SW480 (cell line): Measurements from ENCODE around the gene CALM3.
"Not testable (repeated sequence)": the region's sequence is repeated elsewhere in the genome, so short reads cannot be mapped to it uniquely, and the experiment has no call there.

Experiments
- DNase-seq: peaks from one replicate; pipeline ENCODE4 v3.0.0-alpha.2; 2016; ENCODE audit warnings: low spot score

The CALM3 gene

DNA sequence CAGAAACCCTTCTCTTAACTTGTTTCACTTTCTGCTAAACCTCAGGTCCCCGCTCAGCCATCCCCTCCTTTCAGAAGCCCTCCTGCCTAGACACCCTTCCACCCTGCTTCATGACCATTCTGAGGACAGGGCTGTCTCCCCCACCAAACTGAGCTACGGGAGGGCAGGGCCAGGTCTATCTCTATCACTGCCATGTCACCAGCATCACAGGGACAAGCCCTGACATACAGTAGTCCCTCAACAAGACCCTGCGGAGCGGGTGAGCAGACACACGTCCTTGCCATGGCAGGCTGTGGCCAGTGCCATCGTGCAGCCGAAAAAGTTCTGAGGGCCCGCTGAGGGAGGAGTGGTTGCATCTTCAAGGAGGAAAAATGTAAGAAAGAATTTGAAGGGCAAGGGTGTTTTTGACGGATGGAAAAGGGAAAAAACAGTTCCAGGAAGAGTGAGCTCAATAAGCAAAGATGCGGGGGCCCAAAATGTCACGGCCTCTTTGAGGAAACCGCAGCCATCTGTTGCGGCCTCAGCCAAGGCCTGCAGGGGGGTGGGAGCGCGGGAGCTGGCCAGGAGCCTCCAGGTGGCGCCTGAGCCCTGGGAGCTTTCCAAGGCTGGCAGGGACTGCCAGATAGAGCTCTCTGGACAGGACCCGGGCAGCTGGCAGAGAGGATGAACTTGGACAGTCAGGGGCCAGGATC is 15.6 kb downstream of the CALM3 start:
- DNase-seq: peak; percentile 70

DNA sequence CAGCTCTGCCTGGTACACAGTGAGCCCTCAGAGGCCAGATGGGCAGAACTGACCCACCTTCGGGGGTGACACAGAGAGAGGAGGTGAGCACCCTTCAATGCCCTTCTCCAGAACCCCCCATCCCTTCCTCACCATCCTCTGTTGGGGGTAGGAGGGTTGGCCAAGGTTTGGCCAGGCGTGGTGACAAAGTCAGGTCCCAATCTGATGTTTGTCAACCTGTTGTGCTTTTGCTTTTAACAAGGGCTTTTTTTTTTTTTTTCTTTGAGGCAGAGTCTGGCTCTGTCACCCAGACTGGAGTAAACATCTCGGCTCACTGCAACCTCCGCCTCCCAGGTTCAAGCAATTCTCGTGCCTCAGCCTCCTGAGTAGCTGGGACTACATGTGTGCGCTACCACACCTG is 16.5 kb downstream of the CALM3 start:
- DNase-seq: no peak

DNA sequence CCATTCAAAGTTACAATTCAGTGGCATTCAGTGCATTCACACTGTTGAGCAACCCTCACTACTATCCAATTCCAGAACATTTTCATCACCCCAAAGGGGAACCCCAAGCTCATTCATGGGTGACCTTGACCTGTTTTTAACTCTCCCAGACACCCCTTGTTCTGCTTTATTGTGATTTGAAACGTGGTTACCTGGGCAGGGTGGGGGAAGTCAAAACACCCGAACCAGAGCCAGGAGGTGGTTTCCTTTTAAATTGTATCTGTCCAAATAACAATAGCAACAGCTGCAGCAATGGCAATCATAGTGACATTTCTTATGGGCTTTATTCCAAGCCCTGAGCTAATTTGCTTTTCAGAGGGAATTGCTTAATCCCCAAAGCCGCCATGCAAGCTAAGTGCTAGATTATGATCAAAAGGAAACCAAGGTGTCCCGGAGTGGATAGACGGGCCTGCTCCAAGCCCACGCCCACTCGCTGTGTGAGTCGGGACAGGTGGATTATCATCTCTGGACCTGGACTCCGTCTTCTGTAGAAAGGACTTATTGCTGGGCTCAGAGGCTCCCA is 17.6 kb downstream of the CALM3 start:
- DNase-seq: no peak

DNA sequence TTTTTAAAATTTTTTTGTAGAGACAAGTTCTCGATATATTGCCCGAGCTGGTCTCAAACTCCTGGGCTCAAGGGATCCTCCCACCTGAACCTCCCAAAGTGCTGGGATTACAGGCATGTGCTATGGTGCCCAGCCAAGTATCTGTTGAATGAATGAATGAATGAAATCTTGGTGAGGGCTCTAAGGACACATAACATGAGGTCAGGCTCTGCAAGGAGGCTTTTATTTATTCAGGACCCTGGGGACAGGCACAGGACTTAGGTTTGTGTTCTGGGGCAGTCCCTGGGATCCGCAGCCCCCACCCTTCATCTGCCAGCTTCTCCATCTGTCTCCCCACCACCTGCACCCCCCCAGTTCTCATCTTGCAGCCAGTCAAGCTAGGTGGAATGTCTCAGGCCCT is 19.1 kb downstream of the CALM3 start:
- no peak for DNase-seq

DNA sequence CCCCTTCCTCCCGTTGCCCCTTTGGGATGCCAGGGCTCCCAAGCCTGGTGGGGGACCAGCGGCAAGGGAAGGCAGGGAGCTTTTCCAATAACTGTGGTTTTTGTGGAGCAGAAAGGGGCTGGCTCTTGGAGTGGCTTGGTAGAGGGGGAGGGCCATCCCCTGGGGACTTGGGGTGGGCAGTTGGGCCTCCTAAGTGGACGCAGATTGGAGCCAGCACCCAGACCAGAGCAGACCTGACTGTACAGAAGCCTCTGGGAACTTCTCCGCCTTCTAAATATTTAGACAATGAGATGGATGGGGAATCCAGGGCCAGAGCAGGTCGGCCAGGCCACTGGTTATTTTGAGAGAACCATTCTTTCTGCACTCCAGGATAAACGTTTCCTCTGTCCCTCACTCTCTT is 19.6 kb downstream of the CALM3 start:
- DNase-seq: no peak

DNA sequence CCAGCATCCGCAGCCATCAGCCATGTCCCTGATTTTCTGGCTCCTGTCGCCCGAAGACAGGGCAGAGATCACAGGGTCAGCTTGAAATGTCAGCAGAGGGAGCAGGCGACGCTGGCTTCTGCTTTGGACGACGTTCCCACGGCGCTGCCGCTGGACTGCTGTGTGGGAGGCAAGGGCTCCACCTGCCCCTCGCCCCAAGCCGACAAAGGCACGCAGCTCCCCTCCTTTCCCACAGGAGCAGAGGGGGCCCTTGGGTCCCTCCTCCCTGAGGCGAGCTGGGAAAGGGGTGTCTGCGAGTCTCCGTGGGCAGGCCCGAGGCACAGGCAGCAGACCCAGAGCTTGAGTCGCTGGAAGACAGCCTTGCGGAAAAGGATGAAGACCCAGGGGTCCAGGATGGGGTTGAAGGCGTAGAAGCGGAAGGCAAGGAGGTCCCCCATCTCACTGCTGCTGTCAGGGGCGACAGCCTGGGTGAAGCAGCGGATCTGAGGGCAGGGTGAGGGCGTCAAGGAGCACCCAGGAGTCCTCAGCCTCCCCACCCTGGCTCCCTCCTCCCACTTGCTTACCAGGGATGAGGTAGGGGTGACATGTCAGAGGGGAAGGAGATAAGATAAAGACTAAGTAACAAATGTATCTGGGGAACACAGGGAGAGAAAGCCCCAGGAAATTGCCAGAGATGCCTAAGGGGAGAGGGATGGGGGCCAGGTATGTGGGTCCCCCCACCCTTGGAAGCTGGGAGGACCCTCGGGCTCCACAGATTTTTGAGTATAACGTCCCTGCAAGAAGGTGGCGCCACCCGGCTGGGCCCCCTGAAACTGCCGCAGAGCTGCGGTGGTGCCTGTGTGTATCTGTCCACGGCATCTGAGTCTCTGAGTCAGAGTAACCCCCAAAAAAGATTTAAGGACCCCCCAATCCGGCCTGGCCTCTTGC is 20.3 kb downstream of the CALM3 start:
- DNase-seq: no peak

DNA sequence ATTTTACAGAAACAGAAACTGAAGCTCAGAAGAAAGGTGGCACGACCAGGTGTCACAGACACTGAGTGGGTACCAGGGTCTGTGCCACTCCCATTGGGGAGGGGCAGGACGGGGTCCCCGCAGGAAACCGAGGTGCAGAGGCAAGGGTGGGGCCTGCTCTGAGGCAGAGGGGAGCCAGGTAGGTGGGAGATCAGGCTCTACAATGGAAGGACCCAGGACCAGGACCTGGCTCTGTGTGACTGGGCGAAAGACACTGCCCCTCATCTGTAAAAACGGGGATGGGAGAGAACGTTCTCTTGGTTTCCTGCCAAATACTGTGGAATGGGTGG is 21.0 kb downstream of the CALM3 start:
- no peak for DNase-seq

DNA sequence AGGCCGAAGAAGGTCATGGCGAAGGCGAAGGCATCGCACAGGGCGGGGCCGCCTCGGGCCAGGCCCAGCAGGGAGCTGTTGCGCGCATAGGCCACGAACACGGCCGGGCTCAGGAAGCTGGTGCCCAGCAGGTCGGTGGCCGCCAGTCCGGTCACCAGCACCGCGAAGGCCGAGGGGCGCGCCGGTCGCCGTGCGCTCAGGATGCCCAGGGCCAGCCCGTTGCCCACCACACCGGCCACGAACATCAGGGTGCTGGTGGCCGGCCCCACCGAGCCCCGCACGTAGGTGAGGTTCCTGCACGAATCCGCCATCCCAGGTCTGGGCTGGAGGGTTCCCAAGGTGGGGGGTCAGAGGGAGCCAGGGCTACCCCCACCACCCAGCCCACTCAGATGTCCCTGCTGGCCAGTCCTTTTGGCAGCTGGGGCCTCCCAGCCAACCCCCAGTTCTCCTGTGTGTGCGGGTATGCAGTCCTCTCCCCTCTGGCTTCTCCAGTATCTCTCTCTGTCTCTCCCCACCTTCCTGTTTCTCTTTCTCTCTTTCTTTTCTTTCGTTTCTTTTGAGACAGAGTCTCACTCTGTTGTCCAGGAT is 22.9 kb downstream of the CALM3 start:
- no peak for DNase-seq

DNA sequence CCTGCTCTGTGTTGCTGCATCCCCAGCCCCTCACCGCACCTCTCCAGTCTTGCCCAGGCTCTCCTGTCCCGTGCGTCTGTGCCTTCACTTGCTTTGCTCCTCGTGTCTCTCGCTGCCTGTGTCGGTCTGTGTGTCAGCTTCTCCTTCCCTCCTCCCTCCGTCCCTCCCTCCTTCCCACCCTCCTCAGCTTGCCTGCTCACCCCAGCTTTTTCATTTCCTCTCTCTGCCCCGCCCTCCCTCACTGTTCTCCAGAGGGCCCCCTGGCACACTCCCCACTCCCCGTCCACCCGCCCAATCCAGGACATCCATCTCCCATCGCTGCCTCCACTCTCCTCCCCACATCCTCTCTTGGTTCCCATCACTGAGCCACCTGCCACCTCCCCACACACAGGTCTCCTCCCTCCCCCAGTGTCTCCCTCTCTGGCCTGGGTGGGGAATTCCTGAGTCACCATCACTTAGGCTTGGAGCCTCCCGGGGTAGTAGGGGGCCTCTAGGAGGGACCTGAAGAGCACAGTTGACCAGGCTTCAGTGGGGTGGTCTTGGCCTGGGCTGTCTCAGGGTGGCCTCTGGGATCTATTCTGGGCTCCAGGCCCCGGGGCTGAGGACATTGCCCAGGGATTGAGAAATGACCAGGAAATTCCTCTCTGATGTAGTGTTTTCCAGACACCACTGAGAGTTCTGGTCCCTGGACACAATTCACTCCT is 24.0 kb downstream of the CALM3 start, which contains the start of gene PTGIR:
PTGIR (minus strand) TSS at position 132 of the 704 bp plus-strand sequence. CDS start 864 bp downstream, outside the sequence.
- no peak for DNase-seq

DNA sequence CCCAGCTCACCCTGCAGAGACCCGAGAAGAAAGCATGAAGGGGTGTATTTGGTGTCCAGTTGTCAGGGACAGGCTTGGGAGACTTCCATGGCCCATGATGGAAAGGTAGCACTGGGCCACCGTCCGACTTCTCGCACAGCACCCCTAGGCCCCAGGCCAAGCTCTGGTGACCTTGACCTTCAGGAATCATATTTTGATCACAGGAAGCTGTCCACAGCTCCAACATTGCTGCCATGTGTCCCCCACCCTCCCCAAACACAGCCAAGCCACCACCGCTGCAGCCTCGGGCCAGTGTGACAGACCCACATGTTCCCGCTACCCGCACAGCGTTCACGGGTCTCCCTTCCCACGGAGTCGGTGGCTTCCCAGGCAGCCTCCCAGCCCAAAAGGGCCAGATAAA is 24.6 kb downstream of the CALM3 start:
- no peak for DNase-seq

DNA sequence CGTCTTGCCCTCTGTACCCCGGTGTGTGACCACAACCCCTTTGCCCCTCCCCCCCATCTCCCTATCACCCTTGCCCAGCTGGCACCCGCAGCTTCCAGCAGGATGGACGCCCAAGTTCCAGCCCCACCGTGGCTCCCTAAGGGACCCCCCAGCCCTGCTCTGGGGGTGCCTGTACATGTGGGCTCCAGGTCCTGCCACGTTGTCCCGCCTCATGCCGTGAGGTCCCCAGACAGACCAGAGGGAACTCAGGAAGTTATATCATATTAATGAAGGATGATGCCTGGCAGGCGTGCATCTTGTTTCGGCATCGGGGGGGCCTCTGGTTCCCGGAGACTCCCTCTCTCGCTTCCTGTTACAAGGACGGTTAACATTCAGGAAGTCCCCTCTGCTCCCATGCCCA is 25.3 kb downstream of the CALM3 start:
- DNase-seq: no peak

DNA sequence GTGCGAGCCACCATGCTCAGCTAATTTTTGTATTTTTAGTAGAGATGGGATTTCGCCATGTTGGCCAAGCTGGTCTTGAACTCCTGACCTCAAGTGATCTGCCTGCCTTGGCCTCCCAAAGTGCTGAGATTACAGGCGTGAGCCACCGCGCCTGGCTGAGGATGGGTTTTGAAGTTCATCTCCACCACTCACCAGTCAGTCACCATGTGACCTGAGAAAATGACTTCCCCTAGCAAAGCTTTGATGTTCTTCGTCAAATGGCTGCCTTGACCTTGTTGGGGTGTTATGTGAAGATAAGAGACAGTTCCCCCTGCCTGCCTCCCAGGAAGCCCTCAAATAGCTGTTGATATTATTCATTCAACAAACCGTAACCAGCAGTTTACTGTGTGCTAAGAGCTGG is 27.8 kb downstream of the CALM3 start:
- not testable (repeated sequence) for DNase-seq

DNA sequence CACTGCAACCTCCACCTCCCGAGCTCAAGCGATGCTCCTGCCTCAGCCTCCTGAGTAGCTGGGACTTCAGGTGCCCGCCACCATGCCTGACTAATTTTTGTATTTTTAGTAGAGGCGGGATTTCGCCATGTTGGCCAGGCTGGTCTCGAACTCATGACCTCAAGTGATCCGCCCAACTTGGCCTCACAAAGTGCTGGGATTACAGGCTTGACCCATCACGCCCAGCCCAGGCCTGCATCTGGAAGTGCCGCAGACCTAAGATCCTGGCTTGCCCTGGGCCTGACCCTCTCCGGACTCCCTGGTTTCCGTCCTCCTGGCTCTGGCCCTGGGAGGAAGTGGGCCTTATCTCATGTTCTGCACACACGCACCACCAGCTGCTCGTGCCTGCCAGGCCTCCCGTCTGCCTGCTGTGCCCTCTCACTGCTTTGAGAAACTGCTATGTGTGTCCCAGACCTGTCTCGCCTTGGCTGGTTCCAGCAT is 28.5 kb downstream of the CALM3 start:
- no peak for DNase-seq

DNA sequence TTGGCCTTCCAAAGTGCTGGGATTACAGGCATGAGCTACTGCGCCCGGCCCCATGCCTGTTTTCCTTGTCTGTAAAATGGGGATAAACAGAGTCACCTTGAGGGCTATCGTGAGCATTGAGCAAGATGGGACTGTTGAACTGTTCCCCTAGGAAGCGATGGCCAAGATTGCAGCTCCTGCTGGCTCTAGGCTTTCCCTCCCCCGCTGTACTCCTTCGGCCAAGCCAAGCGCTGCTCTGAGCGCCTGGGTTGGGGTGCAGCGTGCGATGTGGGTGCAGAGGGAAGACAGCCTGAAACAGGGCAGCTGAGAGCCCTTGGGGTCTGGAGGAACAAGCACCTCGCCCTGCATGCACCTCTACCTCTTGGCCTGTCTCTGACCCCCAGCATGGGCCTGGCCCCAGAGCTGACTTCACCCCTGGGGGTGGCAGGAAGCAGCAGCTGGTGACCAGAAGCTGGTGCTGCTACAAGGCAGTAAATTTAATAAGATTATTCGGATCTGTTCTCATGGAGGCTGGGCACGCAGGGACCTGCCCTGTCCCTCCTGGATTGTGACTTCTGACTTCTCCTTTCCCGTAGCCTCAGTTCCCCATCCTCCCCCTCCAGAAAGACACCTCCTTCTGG is 29.6 kb downstream of the CALM3 start:
- DNase-seq: no peak

DNA sequence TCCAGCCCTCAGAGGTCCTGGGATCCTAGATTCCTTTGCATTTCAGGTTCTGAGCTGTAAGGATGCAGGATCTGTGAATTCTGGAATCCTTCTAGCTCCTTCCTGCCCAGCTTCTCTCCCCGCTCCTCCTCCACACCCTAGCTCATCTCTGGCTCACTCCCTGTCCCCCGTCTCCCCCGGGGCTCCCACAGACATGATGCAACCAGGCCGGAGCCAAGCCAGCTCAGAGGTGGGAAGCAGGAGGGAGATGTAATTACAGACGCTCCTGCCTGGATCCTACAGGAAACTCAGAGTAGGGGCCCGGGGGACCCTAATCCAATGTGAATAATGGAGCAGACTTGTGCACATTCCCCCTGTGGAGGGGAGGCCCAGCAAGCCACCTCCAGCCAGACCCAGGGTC is 30.4 kb downstream of the CALM3 start:
- DNase-seq: no peak

DNA sequence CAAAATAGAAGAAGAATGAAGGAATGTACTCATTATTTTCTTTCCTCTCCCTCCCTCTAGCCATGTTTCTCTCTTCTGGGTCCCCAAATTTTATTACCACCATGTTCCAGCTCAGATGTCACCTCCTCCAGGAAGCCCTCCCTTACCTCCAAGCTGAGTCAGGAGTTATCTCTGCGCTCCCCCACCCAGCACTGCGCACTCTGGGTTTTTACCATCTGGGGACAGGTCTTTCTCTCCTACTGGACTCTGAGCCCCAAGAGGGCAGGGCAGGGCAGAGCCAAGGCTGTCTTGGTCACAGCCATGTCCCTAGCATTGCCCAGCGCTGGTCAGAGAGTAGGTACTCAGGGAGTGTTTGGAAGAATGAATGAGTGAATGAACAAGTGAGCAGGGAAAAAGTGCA is 32.0 kb downstream of the CALM3 start:
- DNase-seq: no peak

DNA sequence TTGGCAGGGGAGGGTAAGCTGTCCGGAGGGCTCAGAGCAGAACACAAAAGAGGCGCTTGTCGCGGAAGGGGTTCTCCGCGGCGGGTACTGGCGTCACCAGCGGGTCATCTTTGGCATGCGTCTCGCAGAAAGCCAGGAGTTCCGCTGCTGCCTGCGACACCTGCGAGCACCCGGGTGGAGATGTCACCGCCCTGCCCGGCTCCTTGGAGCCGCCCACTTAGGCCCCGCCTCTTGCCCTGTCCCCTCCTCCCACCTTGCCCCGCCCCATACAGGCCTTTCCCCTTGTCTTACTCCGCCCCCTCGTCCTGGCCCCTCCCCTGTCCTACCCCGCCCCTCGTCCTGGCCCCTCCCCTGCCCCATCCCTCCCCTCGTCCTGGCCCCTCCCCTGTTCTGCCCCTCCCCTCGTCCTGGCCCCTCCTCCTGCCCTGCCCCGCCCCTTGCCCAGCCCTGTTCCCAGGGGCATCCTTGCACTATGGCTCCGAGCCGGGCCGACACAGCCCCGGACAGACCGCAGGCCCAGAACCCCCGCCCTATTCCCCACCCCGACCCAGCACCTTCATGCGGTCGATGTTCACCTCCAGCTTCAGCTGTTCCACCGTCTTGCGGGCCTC is 33.0 kb downstream of the CALM3 start:
- DNase-seq: peak; percentile 76

DNA sequence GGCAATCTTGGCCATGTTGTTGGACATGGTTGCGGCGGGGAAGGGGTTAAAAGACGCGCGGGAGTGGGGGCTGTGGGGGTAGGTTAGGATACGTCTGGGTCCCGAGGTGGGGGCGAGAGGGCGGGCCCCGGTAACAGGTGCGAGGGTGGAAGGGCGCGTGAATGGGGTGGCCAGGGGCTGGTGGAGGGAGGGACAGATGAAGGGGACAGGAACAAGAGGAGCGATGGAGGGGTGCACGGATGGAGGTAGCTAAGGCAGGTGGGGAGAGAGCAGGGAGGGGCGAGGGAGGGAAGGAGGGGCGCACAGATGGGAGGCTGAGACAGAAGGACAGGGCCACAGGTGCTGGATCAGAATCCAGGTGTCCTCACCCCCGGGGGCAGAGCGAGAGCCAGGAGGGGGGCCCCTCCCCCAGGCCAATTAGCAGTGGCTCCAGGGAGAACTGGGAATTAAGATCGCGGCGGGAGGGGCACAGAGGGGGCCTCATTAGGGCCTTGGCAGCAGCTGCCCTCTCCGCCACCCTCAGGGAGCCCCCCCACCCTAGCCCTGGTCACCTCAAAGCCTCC is 33.6 kb downstream of the CALM3 start:
- DNase-seq: no peak

DNA sequence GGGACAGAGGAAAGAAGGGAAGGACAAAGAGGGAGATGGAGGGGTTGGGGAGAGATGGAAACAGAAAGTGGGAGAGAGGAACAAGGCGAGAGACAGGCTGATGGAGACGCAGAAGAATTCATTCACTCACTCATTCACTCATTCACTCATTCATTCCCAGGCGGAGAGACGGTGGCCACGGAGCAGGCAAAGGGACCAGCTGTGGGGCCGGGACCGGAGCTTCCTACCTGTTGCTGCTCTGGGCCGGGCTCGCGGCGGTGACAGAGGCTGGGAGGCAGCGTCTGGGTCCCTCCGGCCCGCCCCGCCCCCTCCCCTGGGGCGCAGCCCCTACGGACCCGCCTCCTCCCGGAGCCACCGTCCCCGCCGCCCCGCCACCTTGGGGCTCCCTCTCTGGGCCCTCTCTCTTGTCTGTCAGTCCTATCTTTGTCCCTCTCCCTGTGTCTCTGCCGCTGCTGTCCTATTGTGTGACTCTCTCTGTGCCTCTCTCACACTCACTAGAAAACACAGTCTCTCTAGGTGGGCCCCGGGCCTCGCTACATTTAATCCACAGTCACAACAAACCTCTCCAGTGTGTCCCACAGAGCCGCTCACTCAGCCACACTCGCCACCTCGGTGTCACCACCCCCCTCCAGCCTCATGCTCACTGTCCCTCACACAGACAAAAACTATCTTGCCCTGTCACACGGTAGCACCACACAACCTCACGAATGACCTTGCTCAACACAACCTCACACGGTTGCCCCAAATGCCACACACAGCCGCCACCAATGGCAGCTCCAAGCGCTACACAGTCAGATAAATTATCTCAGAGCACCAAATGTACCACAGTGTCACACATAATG is 35.0 kb downstream of the CALM3 start, which contains the start of gene GNG8:
GNG8 (minus strand) TSS at position 283 of the 842 bp plus-strand sequence. CDS start 1,520 bp downstream, outside the sequence.
- no peak for DNase-seq

DNA sequence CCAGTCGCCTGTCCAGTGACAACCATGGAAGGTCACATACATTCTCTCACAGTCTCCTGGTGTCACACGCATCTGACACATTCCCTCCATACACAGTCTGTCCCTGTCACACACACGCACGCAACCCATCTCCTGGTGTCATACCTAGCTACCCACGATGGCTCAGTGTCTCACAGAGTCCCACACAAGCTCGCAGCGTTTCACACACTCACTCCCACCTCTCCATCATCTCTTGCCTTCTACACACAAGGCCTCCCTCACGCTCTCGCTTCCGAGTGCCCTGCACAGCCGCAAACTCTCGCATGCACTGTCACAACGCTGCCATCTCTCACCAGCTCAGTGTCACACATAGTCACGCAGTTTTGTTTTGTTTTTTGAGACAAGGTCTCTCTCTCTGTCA is 36.1 kb downstream of the CALM3 start:
- DNase-seq: no peak
